HEK293T (cell line): ENCODE measurements around the gene TEX10.

Experiments used
- CTCF ChIA-PET: fragments of 350-600 bp; formaldehyde crosslinking; extraction: SDS; loops from one replicate; lab custom pipeline; 2021; ENCODE audit warnings: antibody characterized with exemption, inconsistent platforms; lab: Yijun Ruan, JAX
- POLR2A ChIA-PET: fragments of 350-600 bp; formaldehyde crosslinking; extraction: SDS; loops from one replicate; lab custom pipeline; 2020; ENCODE audit warnings: antibody characterized with exemption, inconsistent platforms; lab: Yijun Ruan, JAX
- DNase-seq: peaks from one replicate; pipeline ENCODE4 v3.0.0; 2012; ENCODE audit warnings: mixed read lengths; ENCODE audit errors: extremely low spot score
- ARNT ChIP-seq: fragments of 450-650 bp; IDR thresholded peaks from 2 replicates; pipeline ENCODE4 v1.6.1; 2017; ENCODE audit warnings: mild to moderate bottlenecking
- BHLHE40 ChIP-seq: fragments of 450-650 bp; IDR thresholded peaks from 2 replicates; pipeline ENCODE4 v1.6.1; 2016; ENCODE audit warnings: mild to moderate bottlenecking, moderate library complexity, borderline replicate concordance
- CTBP1 ChIP-seq: fragments of 450-650 bp; IDR thresholded peaks from 2 replicates; pipeline ENCODE4 v1.6.1; 2016; ENCODE audit warnings: borderline replicate concordance
- ELF4 ChIP-seq: fragments of 450-650 bp; IDR thresholded peaks from 2 replicates; pipeline ENCODE4 v1.6.1; 2017; ENCODE audit warnings: antibody characterized with exemption
- FOXA1 ChIP-seq: fragments of 450-650 bp; IDR thresholded peaks from 2 replicates; pipeline ENCODE4 v1.6.1; 2016; ENCODE audit warnings: mild to moderate bottlenecking
- FOXK2 ChIP-seq: fragments of 450-650 bp; IDR thresholded peaks from 2 replicates; pipeline ENCODE4 v1.6.1; 2016; ENCODE audit warnings: mild to moderate bottlenecking
- FOXM1 ChIP-seq: fragments of 450-650 bp; IDR thresholded peaks from 2 replicates; pipeline ENCODE4 v1.6.1; 2017; ENCODE audit warnings: mild to moderate bottlenecking, borderline replicate concordance
- HDGF ChIP-seq: fragments of 450-650 bp; IDR thresholded peaks from 2 replicates; pipeline ENCODE4 v1.6.1; 2017; ENCODE audit warnings: antibody characterized with exemption, borderline replicate concordance
- L3MBTL2 ChIP-seq: fragments of 450-650 bp; conservative IDR thresholded peaks from 2 replicates; pipeline ENCODE4 v1.6.1; 2016; ENCODE audit warnings: mild to moderate bottlenecking
- LEF1 ChIP-seq: fragments of 450-650 bp; IDR thresholded peaks from 2 replicates; pipeline ENCODE4 v1.6.1; 2017; ENCODE audit warnings: mild to moderate bottlenecking, borderline replicate concordance
- NFRKB ChIP-seq: fragments of 450-650 bp; IDR thresholded peaks from 2 replicates; pipeline ENCODE4 v1.6.1; 2016; ENCODE audit warnings: mild to moderate bottlenecking, moderate library complexity
- SP1 ChIP-seq: fragments of 450-650 bp; IDR thresholded peaks from 2 replicates; pipeline ENCODE4 v1.6.1; 2017
- SUZ12 ChIP-seq: fragments of 450-650 bp; IDR thresholded peaks from 2 replicates; pipeline ENCODE4 v1.6.1; 2016; ENCODE audit warnings: mild to moderate bottlenecking
- TARDBP ChIP-seq: fragments of 450-650 bp; IDR thresholded peaks from 2 replicates; pipeline ENCODE4 v1.6.1; 2016
- ZNF384 ChIP-seq: fragments of 450-650 bp; IDR thresholded peaks from 2 replicates; pipeline ENCODE4 v1.6.1; 2016
- TF ChIP-seq, protein P1 (sequence below): fragments of 450-650 bp; IDR thresholded peaks from 2 replicates; pipeline ENCODE4 v1.6.1; 2016

The TEX10 gene

DNA sequence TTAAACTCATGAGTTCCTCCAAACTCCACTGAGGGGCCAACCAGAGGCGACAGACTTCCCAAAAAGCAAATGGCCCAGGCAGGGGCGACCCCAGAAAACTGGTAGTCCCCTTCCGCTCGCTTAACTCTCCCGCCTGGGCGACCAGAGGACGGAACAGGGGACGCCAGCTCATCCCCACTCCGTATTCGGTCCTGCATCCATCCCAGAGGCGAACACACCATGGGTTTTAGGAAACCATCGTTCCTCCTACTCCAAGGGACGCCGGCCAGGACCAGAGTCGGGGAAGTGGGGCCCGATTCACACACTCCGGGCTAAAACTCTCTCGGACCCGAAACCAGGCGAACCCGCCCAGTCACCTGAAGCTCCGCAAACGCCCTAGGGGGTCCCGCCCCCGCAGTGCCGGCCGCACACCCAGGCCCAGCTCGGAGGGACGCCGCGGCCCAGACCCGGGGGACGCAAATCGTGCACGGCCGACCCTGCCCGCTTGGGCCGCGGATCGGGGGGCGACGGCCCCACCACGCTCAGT is 478 bp downstream of the TEX10 start:
- POLR2A ChIA-PET, result interaction anchor here (0.5 to 1.7 kb wide), 6 partner anchors 7 to 74 kb away, joined by 3 to 6 read pairs (median 3); no protein-coding TSS in a partner anchor
- DNase-seq, result peak; percentile 43
- CTCF ChIA-PET, result no interaction called here
- TF ChIP-seq L3MBTL2 (no peak), SP1 (no peak), LEF1 (no peak), TARDBP (no peak), FOXM1 (no peak), CTBP1 (no peak), ARNT (no peak), NFRKB (no peak), FOXA1 (no peak), SUZ12 (no peak), FOXK2 (no peak), ELF4 (no peak), HDGF (no peak), ZNF384 (no peak), BHLHE40 (no peak)
- TF ChIP-seq, protein P1, sequence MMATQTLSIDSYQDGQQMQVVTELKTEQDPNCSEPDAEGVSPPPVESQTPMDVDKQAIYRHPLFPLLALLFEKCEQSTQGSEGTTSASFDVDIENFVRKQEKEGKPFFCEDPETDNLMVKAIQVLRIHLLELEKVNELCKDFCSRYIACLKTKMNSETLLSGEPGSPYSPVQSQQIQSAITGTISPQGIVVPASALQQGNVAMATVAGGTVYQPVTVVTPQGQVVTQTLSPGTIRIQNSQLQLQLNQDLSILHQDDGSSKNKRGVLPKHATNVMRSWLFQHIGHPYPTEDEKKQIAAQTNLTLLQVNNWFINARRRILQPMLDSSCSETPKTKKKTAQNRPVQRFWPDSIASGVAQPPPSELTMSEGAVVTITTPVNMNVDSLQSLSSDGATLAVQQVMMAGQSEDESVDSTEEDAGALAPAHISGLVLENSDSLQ, result no peak

DNA sequence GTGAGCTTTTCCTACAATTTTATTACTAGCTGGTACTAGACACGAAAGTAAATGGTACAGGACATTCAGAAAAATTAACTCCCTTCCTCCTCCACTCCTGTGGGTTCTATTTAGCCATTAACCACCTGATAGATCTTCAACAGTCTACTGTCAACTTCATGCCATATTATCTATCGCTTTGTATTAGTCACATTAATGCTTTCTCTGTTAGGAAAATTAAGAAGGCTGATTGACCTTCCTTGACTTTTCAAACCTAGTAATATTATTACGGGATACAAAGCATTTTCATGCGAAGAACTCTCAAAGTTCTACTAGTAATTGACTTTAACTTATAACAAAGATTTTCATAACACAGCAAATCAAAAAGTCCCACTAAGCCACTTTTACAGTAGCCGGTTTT is 1.2 kb downstream of the TEX10 start:
- no peak for TF ChIP-seq TARDBP
- no peak for TF ChIP-seq FOXK2
- TF ChIP-seq NFRKB, result no peak
- no peak for TF ChIP-seq FOXM1
- TF ChIP-seq, protein P1, result no peak
- no peak for TF ChIP-seq LEF1
- TF ChIP-seq ARNT, result no peak
- TF ChIP-seq L3MBTL2, result no peak
- no peak for TF ChIP-seq HDGF
- no peak for DNase-seq
- CTCF ChIA-PET, result no interaction called here
- POLR2A ChIA-PET, result interaction anchor here (0.5 to 1.8 kb wide), 3 partner anchors 14 to 75 kb away, joined by 3 to 6 read pairs (median 3); no protein-coding TSS in a partner anchor

DNA sequence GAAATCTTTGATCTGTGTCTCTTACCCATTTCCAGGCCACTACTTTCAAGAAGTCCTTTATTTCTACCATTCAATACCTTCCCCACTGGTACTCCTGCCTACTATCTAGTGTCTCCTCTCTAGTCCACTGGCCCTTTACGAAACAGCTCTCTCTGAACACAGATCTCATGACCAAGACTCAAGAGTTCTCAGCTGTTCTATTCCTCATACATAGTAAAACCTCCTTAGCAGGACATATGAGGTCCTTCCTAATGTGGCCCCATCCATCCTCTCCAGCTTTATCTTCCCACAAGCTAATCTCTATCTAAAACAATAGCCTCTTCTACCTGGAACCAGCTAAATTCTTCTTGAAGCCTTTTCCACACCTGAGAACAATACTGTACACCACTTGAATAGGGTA is 2.6 kb downstream of the TEX10 start:
- ChIA-PET CTCF (no interaction called here), POLR2A (interaction anchor here (1.8 kb wide), 1 partner anchor 61 kb away, joined by 6 read pairs; no protein-coding TSS in a partner anchor)
- no peak for DNase-seq
- TF ChIP-seq LEF1 (no peak), ELF4 (no peak), HDGF (no peak), TARDBP (no peak), NFRKB (no peak), ZNF384 (no peak), ARNT (no peak), L3MBTL2 (no peak), FOXK2 (no peak), BHLHE40 (no peak), FOXM1 (no peak), FOXA1 (no peak), SP1 (no peak), SUZ12 (no peak), CTBP1 (no peak)
- TF ChIP-seq, protein P1, result no peak

DNA sequence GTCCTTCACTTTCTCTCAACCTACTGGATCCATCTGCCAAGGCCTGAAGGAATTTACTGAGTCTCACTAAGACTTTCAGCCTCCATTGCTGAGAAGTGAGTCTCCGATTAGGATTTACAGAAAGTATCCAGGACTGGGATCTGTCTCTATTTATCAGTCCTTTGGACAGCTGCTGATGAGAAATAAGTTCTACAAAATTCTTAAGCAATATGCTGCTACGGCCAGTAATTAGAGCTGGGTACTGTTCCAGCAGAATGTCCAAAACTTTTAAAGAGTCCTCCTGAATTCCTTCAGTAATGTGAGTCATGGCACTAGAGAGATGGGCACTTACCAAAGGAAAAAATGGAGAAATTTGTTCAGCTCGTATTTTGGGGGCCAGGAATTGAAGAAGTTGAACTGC is 5.9 kb downstream of the TEX10 start:
- POLR2A ChIA-PET, result no interaction called here
- TF ChIP-seq HDGF, result no peak
- TF ChIP-seq ARNT, result no peak
- TF ChIP-seq, protein P1, result no peak
- no peak for TF ChIP-seq LEF1
- TF ChIP-seq FOXK2, result no peak
- no peak for TF ChIP-seq CTBP1
- no peak for TF ChIP-seq FOXA1
- no peak for TF ChIP-seq ZNF384
- TF ChIP-seq TARDBP, result no peak
- TF ChIP-seq NFRKB, result no peak
- TF ChIP-seq FOXM1, result no peak
- TF ChIP-seq SUZ12, result no peak
- TF ChIP-seq L3MBTL2, result no peak
- no peak for TF ChIP-seq ELF4
- no peak for TF ChIP-seq SP1
- no peak for TF ChIP-seq BHLHE40
- no peak for DNase-seq
- CTCF ChIA-PET, result no interaction called here

DNA sequence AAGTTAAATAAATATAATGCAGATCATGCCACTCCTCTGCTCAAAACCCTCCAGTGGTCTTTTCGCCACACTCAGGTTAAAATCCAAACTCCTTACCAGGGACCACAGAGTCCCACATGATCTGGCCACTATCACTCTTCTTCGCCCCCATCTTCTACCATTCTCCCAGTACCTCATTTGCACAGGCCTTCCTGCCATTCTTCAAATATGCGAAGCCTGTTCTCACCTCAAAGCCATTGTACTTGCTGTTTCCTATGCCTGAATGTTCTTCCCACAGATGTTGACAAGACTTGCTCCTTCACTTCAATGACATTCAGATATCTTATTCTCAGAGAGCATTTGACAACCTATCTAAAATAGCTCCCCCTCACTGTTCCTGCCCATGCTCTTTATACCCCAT is 10.9 kb downstream of the TEX10 start:
- no peak for DNase-seq
- CTCF ChIA-PET, result no interaction called here
- TF ChIP-seq, protein P1, result no peak
- TF ChIP-seq L3MBTL2 (no peak), ELF4 (no peak), SP1 (no peak), BHLHE40 (no peak), ZNF384 (no peak)
- POLR2A ChIA-PET, result no interaction called here
